NCI-H1048 (cell line): ENCODE data around the gene CDH5.

Experiments used
- DNase-seq: peaks from one replicate; lab custom pipeline; 2025; lab: John Stamatoyannopoulos, UW

The CDH5 gene

GRCh38 chr16:66418165-66418962 lies 51.9 kb downstream of the CDH5 start:
- no peak for DNase-seq

DNA sequence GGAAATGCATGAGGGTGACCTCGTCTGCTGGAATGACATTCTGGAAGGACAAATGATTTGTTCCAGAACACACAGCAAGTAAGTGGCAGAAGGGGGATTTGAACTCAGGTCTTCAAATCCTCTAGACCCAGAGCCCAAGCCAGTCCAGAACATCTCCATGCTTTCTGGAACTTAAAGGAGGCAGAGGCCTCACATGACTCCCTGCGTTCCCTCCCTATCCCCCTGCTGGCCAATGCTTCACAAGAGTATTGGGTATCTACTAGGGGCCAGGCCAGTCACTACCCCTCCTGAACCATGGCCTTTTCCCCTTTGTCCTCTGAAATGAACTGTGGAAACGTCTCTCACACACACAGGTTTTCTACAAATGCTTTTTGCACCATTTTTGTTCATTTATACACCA lies 53.0 kb downstream of the CDH5 start:
- no peak for DNase-seq

DNA sequence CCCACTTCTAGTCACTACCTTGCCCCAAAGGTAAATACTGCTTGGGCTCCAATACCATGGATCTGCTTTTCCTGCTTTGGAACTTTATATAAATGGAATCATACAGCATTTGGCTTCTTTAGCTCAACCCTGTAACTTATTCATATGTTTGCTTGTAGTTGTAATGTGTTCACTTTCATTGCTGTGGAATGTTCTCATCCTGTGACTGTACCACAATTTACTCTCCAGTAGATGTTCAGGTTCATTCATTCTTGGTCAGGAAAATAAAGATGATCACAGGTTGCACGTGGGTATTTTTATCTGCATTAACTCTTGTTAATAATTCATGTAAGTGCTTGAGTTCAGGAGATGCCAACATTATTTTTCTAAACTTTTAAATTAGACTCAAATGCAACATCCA lies 53.9 kb downstream of the CDH5 start:
- DNase-seq: no peak

DNA sequence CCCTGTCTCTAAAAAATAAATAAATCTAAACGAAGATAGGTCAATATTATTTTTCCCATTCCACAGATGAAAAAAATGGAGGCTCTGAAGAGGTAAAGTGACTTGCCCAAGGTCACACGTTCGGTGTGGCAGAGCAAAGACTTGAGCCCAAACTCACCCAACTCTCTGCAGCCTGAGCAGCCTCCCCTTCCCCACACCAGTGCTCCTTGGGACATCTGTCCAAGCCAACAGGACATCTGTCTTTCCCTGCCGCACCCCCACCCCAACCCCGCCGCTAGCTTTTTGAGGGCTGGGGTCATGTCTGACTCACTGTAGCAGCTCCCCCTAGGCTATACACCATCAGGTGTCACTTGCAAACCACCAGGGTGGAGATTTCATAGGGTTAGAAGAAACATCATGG lies 55.4 kb downstream of the CDH5 start:
- DNase-seq: no peak

DNA sequence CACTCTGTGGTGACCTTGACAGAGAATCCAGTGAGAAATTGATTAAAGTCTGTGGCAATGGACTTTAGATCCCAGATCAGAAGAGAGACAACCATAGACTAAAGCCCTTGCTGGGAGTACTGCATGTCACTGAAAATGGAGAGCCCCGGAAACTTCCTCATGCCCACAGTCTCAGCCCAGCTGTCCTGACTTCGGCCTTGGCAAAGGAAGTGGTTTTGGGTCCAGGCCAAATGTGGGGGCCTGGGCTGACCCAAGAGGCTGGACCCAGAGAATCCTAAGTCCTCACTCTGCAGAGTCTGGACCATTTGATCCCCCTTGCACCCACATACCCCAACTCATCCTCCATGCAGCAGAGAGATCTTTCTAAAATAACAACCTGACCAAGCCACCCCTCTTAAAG lies 55.9 kb downstream of the CDH5 start:
- DNase-seq: no peak

DNA sequence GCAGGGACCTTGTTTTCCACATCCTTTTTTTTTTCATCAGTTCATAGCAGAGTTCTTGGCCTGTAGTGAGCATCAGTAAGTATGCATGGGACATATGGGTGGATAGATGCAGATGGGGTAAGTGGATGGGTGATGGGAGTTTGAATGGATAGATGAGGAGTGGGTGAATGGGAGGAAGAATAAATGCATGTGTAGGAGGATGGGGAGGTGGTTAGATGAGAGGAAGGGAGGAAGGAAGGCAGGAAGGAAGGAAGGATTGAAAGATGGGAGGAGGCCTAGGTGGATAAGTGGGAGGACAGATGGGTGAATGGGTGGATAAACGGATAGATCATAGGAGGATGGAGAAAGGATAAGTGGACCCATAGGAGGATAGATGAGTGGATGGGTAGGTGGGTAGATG lies 56.7 kb downstream of the CDH5 start:
- DNase-seq: no peak

GRCh38 chr16:66425651-66426050 lies 59.2 kb downstream of the CDH5 start:
- no peak for DNase-seq

DNA sequence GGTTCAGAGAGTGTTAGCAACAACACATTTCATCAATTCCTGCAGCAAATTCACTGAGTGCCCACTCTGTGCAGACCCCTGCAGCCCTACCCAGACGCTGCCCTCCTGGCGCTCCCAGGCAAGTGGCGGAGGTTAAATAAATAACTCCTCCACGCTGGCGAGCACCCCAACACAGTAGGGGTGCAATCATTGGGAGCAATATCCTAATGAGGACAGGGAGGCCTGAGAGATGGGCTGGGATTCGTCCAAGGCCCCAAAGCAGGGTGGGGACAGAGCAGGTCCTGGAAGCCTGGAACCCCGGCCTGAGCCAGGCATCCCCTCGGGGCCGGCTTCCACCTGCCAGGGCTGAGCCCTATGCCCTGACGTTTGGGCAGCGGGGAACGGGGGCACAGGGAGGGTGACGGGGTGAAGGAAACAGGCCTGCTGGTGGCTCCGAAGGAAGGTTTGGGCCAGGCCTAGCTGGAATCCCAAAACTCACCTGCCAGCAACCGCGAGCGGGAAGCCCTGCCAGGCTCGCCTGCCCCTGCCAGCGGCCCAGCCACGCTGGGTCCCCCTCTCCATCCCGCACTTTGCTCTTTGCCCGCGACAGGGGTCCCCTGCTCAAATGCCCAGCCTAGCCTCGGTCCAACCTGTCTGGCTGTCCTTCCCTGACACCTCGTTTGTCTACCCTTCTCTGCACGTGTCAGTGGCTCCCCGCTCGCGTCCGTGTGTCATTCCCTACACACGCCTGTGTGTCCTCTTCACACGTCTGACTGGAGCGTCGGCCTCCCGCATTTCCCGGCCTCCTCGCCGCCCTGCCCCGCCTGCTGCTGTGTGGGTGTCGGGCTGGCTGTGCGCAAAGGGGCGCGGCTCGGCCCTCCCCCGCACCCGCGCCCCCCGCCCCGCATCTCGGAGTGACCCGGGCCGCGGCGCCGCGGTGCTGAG lies 59.9 kb downstream of the CDH5 start:
- DNase-seq: no peak

DNA sequence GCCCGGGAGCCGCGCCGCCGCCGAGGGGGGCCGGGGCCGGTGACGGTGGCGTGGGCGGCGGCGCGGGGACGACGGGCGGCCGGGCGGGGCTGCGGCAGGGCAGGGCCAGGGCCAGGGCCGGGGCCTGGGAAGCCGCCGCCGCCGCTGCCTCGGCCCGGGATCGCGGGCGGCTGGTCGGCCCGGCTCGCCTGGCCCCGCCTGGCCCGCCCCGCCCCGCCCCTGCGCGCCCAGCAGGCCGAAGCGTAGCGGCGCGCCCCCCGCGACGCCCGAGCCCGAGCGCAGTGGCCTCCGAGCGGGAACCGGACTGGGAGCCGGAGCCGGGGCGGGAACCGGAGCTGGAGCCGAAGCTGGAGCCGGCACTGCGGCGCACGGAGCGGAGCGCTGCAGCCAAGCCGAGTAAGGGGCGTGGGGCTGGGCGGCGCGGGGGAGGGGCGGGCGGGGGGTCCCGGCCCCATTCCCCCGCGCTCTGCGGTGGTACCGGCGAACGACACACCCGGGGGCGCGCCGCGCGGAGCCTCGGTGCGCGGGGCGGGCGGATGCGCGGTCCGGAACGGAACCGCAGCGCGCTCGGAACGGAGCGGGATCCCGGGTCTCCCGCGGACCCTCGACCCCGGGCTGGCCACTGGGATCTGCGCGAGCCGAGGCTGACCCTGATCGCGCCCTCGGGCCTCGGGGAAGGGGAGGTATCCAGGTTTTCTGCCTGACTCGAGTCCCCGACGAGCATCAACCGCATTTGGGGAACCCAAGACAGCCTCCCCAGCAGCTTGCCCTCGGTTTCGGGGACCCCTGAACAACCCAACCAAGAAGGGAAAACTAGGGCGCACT lies 60.8 kb downstream of the CDH5 start, which contains the start of gene BEAN1:
Gene BEAN1 (plus strand): TSS at position 260 of the 825 bp plus-strand sequence. CDS start 10,382 bp downstream, outside the sequence.
- no peak for DNase-seq

DNA sequence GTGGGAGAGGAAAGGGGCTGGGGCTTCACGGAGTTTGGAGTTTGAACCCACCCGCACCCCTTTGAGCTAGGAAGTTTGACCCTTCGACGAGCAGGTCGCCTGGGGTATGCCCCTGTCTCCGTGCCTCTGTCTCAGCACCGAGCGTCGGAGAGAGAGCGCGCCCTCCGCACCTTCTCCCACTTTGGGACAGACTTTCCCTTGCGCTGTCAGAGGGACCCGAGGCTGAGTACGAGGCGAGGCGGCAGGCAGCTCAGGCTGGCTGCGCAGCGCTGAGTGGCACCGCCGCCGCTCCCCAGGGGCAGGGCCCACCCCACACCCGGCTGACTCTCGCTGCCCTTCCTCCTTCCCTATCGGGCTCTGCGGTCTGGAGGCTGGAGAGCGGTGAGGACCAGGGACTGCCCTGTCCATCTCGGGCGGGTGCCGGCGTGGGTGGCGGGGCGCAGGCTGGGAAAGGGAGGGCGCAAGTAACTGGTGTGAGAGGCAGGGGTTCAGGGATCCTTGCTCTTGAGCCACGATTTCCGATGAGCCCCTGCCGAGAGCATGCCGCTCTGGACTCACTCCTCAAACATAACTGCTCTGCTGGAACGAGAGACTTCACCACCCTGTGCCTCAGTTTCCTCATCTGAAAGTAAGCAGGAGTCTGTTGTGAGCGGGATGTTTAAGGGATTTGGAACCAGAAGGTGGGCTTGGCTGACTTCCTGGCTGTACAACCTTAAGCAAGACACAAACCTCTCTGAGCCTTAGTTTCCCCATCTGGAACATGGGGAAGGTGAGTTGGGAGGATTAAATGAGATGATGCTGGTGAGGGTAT lies 61.6 kb downstream of the CDH5 start:
- DNase-seq: no peak

- DNase-seq: no peak
Observed at GRCh38 chr16:66428682-66429251, 62.3 kb downstream of the CDH5 start.

- DNase-seq: no peak
Observed at GRCh38 chr16:66429290-66429962, 62.9 kb downstream of the CDH5 start.

GRCh38 chr16:66430214-66430613 lies 63.7 kb downstream of the CDH5 start:
- no peak for DNase-seq

- no peak for DNase-seq
Observed at GRCh38 chr16:66431760-66432159, 65.3 kb downstream of the CDH5 start.

DNA sequence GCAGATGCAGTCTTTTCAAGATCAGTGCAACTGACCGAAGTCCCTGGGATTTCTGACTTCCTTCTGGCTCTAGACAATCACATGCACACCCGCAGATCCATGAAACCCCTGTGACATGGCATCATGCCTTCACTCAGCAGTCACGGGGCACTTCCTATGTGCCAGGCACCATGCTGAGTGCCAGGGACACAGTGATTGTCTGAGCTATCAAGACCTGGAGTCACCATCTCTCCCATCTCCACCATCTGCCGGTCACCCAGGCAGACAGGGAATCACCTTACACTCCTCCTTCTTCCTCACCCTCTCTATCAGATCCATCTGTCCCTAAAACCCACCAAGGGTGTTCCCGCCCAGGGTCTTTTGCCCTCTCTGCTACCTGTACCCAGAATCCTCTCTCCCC lies 65.9 kb downstream of the CDH5 start:
- DNase-seq: no peak

DNA sequence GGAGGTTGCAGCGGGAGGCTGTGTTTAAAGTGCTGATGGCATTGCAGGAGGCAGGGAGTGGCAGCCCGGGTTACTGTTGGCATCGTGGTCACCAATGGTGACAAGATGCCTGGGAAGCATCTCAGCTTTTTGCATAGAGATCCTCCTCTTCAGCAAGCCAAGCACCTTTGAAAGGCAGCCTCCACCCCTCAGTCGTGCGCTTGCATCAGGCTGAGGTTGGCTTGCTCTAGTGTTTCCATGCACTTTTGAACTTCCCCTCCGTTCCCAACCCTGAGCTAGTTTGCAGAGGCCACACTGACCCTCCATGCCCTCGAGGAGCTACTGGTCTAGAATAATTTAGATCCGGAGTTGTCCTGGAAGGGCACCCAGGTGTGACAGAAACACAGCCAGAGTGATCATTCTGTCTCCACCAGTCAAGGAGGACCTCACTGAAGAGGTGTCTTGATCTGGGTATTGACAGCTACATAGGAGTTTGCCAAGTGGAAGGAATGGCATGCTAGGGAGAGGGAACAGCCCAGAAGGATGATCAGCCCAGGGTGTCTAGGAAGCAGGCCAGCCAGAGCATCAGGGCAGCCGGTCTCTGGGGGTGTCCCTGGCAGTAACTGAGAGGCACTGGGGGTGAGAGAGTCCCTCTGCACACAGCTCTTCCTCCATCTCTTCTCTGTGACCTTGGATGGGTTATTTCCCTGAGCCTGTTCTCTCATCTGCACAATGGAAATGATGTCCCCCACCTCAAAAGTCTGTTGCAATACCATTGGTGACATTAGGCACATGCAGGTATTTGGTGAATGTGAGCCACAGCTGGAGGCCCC lies 68.3 kb downstream of the CDH5 start:
- no peak for DNase-seq

DNA sequence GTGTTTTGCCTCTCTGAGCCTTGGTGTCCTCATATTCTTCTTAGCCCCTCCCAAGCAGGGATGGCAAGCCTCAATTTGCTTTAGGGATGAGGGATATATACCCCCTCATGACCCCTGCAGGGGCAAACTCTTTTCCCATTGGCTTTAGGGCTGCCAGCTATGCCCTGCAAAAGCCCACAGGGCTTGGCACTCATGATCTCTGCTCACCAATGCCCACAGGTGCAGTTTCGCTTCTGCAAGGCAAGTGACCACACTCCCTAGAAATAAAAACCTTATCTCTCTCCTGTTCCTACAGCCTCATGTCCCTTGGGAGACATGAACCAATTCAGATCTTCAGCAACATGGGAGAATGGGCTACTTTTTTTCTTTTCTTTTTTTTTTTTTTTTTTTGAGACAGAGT lies 69.4 kb downstream of the CDH5 start:
- DNase-seq: no peak

- no peak for DNase-seq
Observed at GRCh38 chr16:66437391-66437945, 71.0 kb downstream of the CDH5 start.

- no peak for DNase-seq
Observed at GRCh38 chr16:66438536-66438935, 72.0 kb downstream of the CDH5 start.
